Measurements from ENCODE around the gene TDRD7. TPM values are rescaled to one million over a fixed set of nuclear protein-coding genes. Genes with fewer than 3 reads are reported as not detected.

The TDRD7 gene
- total and polyA plus RNA-seq, 3 donors from 2014 or later, result 31.2 to 85.8 (median 32.2) TPM

DNA sequence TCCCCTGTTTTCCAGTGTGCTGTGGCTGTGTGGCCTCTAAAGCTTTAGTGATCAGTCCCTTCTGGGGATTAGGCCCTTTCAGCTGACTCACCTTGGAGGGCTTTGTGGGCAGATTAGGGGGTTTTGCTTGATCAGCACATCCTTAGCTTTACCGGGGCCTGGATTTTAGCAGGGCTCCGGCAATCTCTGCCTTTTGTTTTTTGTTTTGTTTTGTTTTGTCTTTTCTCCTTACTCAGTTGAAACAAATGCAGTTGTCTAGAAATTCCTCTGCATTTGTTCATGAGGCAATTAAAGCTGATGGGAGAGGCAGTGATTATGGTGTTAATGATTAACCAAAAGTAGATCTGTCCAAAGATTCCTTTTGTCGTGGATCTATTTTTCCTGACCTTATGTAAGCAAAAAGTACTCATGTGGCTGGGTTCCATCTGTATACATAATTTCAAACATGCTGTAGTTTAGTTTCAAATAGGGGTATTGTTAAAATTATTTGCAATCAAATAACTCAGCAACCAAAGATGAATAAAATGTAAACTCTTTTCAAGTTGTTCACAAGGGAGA, 5.2 kb upstream of the TDRD7 start:
- DNase-seq, result no peak
- WGBS, 2 donors, result 71 to 83% methylated on average over 3 of the region's 3 CpGs
- Histone ChIP-seq H3K4me1 (no peaks in the 10 kb centered on the region), H3K27me3 (no peaks in the 10 kb centered on the region), H3K4me3 (no peak overlapping the region), H3K9me3 (no peaks in the 10 kb centered on the region), H3K27ac (no peak overlapping the region), H3K36me3 (ENCODE audit: low read depth, missing control alignments) (no peaks in the 10 kb centered on the region)
- TF ChIP-seq POLR2A (IDR thresholded peaks at IDR 0.05) (no peak), CTCF (IDR thresholded peaks at IDR 0.05) (no peak)
- intact Hi-C loops (cut with DNase I; ENCODE audit: low total_unique reads), result no loop called here

- no peak overlapping the region for H3K4me3 ChIP-seq
- no peaks in the 10 kb centered on the region for H3K9me3 ChIP-seq
- 93 to 96% methylated on average over 4 of the region's 4 CpGs for WGBS, 2 donors
- H3K4me1 ChIP-seq, result peaks cover 7% of the 10 kb centered on the region
- H3K36me3 ChIP-seq (ENCODE audit: low read depth, missing control alignments), result no peaks in the 10 kb centered on the region
- no peak for DNase-seq
- TF ChIP-seq CTCF (IDR thresholded peaks at IDR 0.05) (no peak), POLR2A (IDR thresholded peaks at IDR 0.05) (no peak)
- intact Hi-C loops (cut with DNase I; ENCODE audit: low total_unique reads), result no loop called here
- H3K27me3 ChIP-seq, result no peaks in the 10 kb centered on the region
- no peak overlapping the region for H3K27ac ChIP-seq
These were observed 3.3 kb upstream of the TDRD7 start for GRCh38 chr9:97408562-97408961.

DNA sequence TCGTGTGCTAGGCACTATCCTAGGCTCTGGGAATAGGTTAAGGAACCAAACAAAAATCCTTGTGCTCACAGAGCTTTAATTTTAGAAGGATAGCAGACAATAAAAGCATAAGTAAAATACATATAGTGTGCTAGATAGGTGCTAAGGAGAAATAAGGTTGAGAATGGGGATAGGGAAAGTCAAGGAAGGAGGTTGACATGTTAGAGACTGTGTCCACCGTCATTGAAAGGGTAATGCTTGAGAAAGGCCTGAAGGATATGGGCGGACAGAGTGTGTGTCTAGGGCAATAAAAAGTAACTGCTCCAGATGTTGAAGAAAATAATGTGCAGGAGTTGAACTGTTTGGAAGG, 482 bp upstream of the TDRD7 start:
- WGBS, 2 donors, result 12 to 18% methylated on average over 3 of the region's 3 CpGs
- Histone ChIP-seq H3K27me3 (no peaks in the 10 kb centered on the region), H3K4me3 (peak overlapping the region; percentile 77 to 97), H3K36me3 (ENCODE audit: low read depth, missing control alignments) (no peaks in the 10 kb centered on the region), H3K27ac (no peak overlapping the region), H3K4me1 (peaks cover 7% of the 10 kb centered on the region), H3K9me3 (no peaks in the 10 kb centered on the region)
- intact Hi-C loops (cut with DNase I; ENCODE audit: low total_unique reads), result no loop called here
- no peak for DNase-seq
- TF ChIP-seq CTCF (IDR thresholded peaks at IDR 0.05), result no peak
- no peak for TF ChIP-seq POLR2A (IDR thresholded peaks at IDR 0.05)

GRCh38 chr9:97412626-97413385, 910 bp downstream of the TDRD7 start:
- 5 to 7% methylated on average over 14 to 16 of the region's 16 CpGs for WGBS, 2 donors
- H3K4me1 ChIP-seq, result peaks cover 7% of the 10 kb centered on the region
- DNase-seq, result no peak

More at GRCh38 chr9:97412626-97413385, 910 bp downstream of the TDRD7 start:
- Histone ChIP-seq H3K4me3 (peak overlapping the region; percentile 77 to 97), H3K27ac (peak overlapping the region; percentile 63 to 93), H3K9me3 (no peaks in the 10 kb centered on the region), H3K36me3 (ENCODE audit: low read depth, missing control alignments) (no peaks in the 10 kb centered on the region), H3K27me3 (no peaks in the 10 kb centered on the region)
- intact Hi-C loops (cut with DNase I; ENCODE audit: low total_unique reads), result no loop called here
- TF ChIP-seq POLR2A (IDR thresholded peaks at IDR 0.05) (no peak), CTCF (IDR thresholded peaks at IDR 0.05) (no peak)
